Neural progenitor cell (in vitro differentiated cells): Measurements from ENCODE around the gene LMBRD1. TPM values are rescaled to one million over a fixed set of nuclear protein-coding genes. Genes with fewer than 3 reads are reported as not detected.
"Not testable (repeated sequence)": the region's sequence is repeated elsewhere in the genome, so short reads cannot be mapped to it uniquely, and the experiment has no call there.

Experiments used
- DNase-seq: peaks from one replicate; pipeline ENCODE4 v3.0.0-alpha.2; 2016; ENCODE audit warnings: low spot score
- H2AFZ ChIP-seq: fragments of 200-600 bp; sonication (generic); replicated peaks from 2 replicates; pipeline ENCODE4 v1.6.1; 2016; ENCODE audit warnings: antibody characterized with exemption
- H3F3A ChIP-seq: fragments of 200-600 bp; sonication (generic); 2 replicates; pipeline ENCODE4 v1.6.1; 2016; ENCODE audit warnings: antibody characterized with exemption, low read depth
- H3K27ac ChIP-seq: fragments of 200-600 bp; sonication (generic); 2 replicates; pipeline ENCODE4 v1.5.1; 2016; ENCODE audit warnings: mild to moderate bottlenecking
- H3K27me3 ChIP-seq: fragments of 200-600 bp; sonication (generic); 2 replicates; pipeline ENCODE4 v1.6.1; 2016; ENCODE audit warnings: mild to moderate bottlenecking, moderate library complexity
- H3K36me3 ChIP-seq: fragments of 200-600 bp; sonication (generic); 2 replicates; pipeline ENCODE4 v1.5.1; 2016
- H3K4me1 ChIP-seq: fragments of 200-600 bp; sonication (generic); 2 replicates; pipeline ENCODE4 v1.6.1; 2016; ENCODE audit warnings: mixed run types
- H3K4me2 ChIP-seq: fragments of 200-600 bp; sonication (generic); 2 replicates; pipeline ENCODE4 v1.6.1; 2016
- H3K4me3 ChIP-seq: fragments of 200-600 bp; sonication (generic); 2 replicates; pipeline ENCODE4 v1.5.1; 2016
- H3K79me2 ChIP-seq: fragments of 200-600 bp; sonication (generic); 2 replicates; pipeline ENCODE4 v1.6.1; 2016; ENCODE audit warnings: low read depth
- H3K9ac ChIP-seq: fragments of 200-600 bp; sonication (generic); 2 replicates; pipeline ENCODE4 v1.6.1; 2016
- H3K9me3 ChIP-seq: fragments of 200-600 bp; sonication (generic); 2 replicates; pipeline ENCODE4 v1.5.1; 2016; ENCODE audit warnings: low read depth
- H4K20me1 ChIP-seq: fragments of 200-600 bp; sonication (generic); 2 replicates; pipeline ENCODE4 v1.6.1; 2016; ENCODE audit warnings: low read depth
- H3K27ac Mint-ChIP-seq: 3 replicates; pipeline ENCODE4 v1.8.0; 2021; ENCODE audit warnings: mixed read lengths
- H3K27me3 Mint-ChIP-seq: 2 replicates; pipeline ENCODE4 v1.8.0; 2022; ENCODE audit warnings: low read depth, mild to moderate bottlenecking, inconsistent platforms, moderate library complexity, mixed read lengths; ENCODE audit not compliant: insufficient read depth
- H3K36me3 Mint-ChIP-seq: 3 replicates; pipeline ENCODE4 v1.8.0; 2021; ENCODE audit warnings: mixed read lengths
- H3K4me1 Mint-ChIP-seq: 3 replicates; pipeline ENCODE4 v1.8.0; 2021; ENCODE audit warnings: mixed read lengths
- H3K4me3 Mint-ChIP-seq: 3 replicates; pipeline ENCODE4 v1.8.0; 2021; ENCODE audit warnings: mild to moderate bottlenecking, moderate library complexity, mixed read lengths
- H3K9me3 Mint-ChIP-seq: 3 replicates; pipeline ENCODE4 v1.8.0; 2020; ENCODE audit warnings: mixed read lengths
- EZH2 ChIP-seq: fragments of 200-600 bp; sonication (generic); IDR thresholded peaks from 2 replicates; pipeline ENCODE4 v1.6.1; 2017; ENCODE audit warnings: antibody characterized with exemption, mild to moderate bottlenecking, moderate library complexity
- EZH2phosphoT487 ChIP-seq: fragments of 200-600 bp; sonication (generic); IDR thresholded peaks from 2 replicates; pipeline ENCODE4 v1.6.1; 2017; ENCODE audit warnings: antibody characterized with exemption
- total RNA-seq: library from RNA; depleted of rRNA; stranded (reverse); fragments of >200 nt; gene quantifications from 2 replicates; pipeline ENCODE4 v1.2.3, GENCODE V29; 2015; ENCODE audit warnings: low replicate concordance
- TF ChIP-seq, protein P1 (sequence below): fragments of 200-600 bp; sonication (generic); IDR thresholded peaks from 2 replicates; pipeline ENCODE4 v1.5.1; 2017; ENCODE audit warnings: antibody characterized with exemption, mild to moderate bottlenecking

LMBRD1 gene
- total RNA-seq, 1 donor from 2014 or later, result 41.1 TPM

DNA sequence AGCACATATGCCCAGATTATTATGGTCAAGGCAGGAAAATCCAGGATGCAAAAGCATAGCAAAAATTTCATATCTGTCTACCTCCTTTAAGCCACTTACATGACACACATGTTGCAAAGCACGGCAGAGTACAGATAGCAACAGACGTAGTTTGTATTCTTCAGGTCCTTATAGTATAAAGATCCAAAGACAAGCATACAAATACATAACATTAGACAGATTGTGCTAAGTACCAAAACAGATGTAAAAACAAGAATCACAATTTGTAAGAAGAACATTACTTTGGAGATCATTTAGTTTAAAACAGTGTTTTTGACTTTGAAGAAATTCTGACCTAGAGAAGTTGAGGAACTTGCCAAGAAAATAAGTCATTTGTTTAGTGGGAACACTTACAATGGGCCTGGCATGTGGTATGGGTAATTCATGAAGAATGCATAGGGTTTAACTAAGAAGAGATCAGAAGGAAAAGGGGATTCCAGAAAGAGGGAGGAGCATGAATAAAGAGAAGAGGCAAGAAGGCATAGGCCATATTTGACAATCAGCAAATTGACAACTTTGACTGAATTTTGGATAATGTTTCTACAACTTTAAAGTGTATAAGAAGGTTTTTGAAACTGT lies 30.6 kb upstream of the LMBRD1 start:
- H3K27ac ChIP-seq, result no peak overlapping the region
- H2AFZ ChIP-seq, result no peak overlapping the region
- no peak overlapping the region for H3K27ac Mint-ChIP-seq

DNA sequence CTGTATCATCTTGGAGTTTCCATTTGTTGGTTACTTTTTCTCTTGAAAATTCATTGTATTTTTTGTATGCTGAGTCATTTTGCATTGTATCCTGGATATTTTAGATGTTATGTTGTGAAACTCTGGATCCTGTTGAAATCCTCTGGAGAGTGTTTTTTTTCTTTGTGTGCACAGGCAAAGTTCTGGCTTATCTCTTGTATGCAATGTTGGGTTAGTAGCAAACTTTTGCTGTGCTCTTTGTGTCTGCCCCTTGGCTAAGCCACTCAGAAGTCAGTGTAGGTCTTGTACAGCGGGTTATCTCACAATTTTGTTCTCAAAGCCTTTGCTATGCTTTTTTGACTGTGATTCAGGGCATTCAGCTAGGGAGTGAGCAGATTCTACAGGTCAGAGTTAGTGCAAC lies 29.1 kb upstream of the LMBRD1 start:
- no peaks in the 10 kb centered on the region for H3K4me1 ChIP-seq
- no peak overlapping the region for H3K4me3 ChIP-seq
- no peak overlapping the region for H3K9ac ChIP-seq
- TF ChIP-seq EZH2, result no peak
- peak overlapping the region; percentile 34 for H2AFZ ChIP-seq
- no peak overlapping the region for H3K27ac ChIP-seq
- Mint-ChIP-seq H3K4me3 (no peak overlapping the region), H3K27ac (no peak overlapping the region), H3K27me3 (peaks cover 3% of the 10 kb centered on the region), H3K9me3 (no peaks in the 10 kb centered on the region), H3K36me3 (no peaks in the 10 kb centered on the region), H3K4me1 (peaks cover 2% of the 10 kb centered on the region)
- no peaks in the 10 kb centered on the region for H3F3A ChIP-seq
- no peaks in the 10 kb centered on the region for H3K79me2 ChIP-seq
- H4K20me1 ChIP-seq, result no peaks in the 10 kb centered on the region
- DNase-seq, result no peak
- no peaks in the 10 kb centered on the region for H3K9me3 ChIP-seq
- H3K36me3 ChIP-seq, result no peaks in the 10 kb centered on the region
- H3K27me3 ChIP-seq, result no peaks in the 10 kb centered on the region
- H3K4me2 ChIP-seq, result no peak overlapping the region

More for the DNA sequence above, 30.6 kb upstream of the LMBRD1 start:
- no peaks in the 10 kb centered on the region for H3K27me3 ChIP-seq
- no peak overlapping the region for H3K4me3 ChIP-seq
- no peaks in the 10 kb centered on the region for H4K20me1 ChIP-seq
- H3K36me3 ChIP-seq, result no peaks in the 10 kb centered on the region
- no peaks in the 10 kb centered on the region for H3F3A ChIP-seq
- Mint-ChIP-seq H3K36me3 (no peaks in the 10 kb centered on the region), H3K4me1 (peaks cover 2% of the 10 kb centered on the region), H3K27me3 (no peaks in the 10 kb centered on the region), H3K9me3 (no peaks in the 10 kb centered on the region), H3K4me3 (no peak overlapping the region)
- no peak for DNase-seq
- no peak overlapping the region for H3K9ac ChIP-seq
- no peak overlapping the region for H3K4me2 ChIP-seq
- no peaks in the 10 kb centered on the region for H3K4me1 ChIP-seq
- TF ChIP-seq EZH2 (no peak), EZH2phosphoT487 (no peak)
- TF ChIP-seq, protein P1, sequence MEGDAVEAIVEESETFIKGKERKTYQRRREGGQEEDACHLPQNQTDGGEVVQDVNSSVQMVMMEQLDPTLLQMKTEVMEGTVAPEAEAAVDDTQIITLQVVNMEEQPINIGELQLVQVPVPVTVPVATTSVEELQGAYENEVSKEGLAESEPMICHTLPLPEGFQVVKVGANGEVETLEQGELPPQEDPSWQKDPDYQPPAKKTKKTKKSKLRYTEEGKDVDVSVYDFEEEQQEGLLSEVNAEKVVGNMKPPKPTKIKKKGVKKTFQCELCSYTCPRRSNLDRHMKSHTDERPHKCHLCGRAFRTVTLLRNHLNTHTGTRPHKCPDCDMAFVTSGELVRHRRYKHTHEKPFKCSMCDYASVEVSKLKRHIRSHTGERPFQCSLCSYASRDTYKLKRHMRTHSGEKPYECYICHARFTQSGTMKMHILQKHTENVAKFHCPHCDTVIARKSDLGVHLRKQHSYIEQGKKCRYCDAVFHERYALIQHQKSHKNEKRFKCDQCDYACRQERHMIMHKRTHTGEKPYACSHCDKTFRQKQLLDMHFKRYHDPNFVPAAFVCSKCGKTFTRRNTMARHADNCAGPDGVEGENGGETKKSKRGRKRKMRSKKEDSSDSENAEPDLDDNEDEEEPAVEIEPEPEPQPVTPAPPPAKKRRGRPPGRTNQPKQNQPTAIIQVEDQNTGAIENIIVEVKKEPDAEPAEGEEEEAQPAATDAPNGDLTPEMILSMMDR, result no peak
- no peaks in the 10 kb centered on the region for H3K9me3 ChIP-seq
- no peaks in the 10 kb centered on the region for H3K79me2 ChIP-seq

DNA sequence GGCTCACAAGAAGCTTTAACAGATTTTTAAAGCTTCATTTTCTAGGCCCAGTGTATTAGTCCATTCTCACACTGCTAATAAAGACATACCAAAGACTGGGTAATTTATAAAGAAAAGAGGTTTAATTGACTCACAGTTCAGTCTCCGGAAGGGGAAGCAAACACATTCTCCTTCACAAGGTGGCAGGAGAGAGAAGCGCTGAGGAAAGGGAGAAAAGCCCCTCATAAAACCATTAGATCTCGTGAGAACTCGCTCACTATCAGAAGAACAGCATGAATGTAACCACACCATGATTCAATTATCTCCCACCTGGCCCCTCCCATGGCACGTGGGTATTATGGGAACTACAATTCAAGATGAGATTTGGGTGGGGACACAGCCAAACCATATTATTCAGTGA lies 27.5 kb upstream of the LMBRD1 start:
- not testable (repeated sequence) for H3F3A ChIP-seq, H3K27ac Mint-ChIP-seq, H3K4me1 ChIP-seq, H3K27me3 ChIP-seq, H3K27ac ChIP-seq, H3K4me3 ChIP-seq, H3K36me3 ChIP-seq, H3K27me3 Mint-ChIP-seq, H3K36me3 Mint-ChIP-seq, H4K20me1 ChIP-seq, H3K79me2 ChIP-seq, H3K4me2 ChIP-seq, H3K4me1 Mint-ChIP-seq, H3K9me3 ChIP-seq, H3K4me3 Mint-ChIP-seq, H3K9me3 Mint-ChIP-seq, H3K9ac ChIP-seq
- TF ChIP-seq, protein P1, result peak; percentile 36
- peak overlapping the region; percentile 19 for H2AFZ ChIP-seq
- DNase-seq, result peak; percentile 43

DNA sequence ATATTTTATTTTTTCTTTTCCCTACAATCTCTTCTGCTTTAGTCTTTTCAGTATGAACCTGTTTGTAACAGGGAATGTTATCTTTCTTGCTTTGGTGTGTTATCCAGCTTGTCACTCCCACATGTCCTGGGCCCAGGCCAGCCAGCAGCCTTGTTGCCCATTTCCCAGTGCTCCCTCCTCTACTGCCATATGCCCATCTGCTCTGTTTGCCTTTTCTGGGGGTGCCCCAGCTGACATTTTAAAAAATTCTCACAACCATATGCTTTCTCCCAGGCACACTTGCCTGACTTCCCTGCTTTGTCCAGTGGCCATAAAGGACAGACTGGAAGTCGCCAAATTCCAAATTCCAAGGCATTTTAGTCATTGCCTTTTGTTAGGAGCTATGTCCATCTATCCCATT lies 23.6 kb upstream of the LMBRD1 start:
- no peak for TF ChIP-seq EZH2
- TF ChIP-seq EZH2phosphoT487, result no peak
- TF ChIP-seq, protein P1, result no peak
- Mint-ChIP-seq H3K4me1 (no peaks in the 10 kb centered on the region), H3K27ac (no peak overlapping the region), H3K9me3 (no peaks in the 10 kb centered on the region), H3K36me3 (no peaks in the 10 kb centered on the region), H3K27me3 (peaks cover 3% of the 10 kb centered on the region), H3K4me3 (no peak overlapping the region)
- DNase-seq, result no peak
- H3K27ac ChIP-seq, result no peak overlapping the region
- H3K9ac ChIP-seq, result no peak overlapping the region
- H3K9me3 ChIP-seq, result no peaks in the 10 kb centered on the region
- no peaks in the 10 kb centered on the region for H3K4me1 ChIP-seq
- H2AFZ ChIP-seq, result no peak overlapping the region
- H3K4me3 ChIP-seq, result no peak overlapping the region
- no peaks in the 10 kb centered on the region for H3K79me2 ChIP-seq
- no peaks in the 10 kb centered on the region for H3K27me3 ChIP-seq
- no peaks in the 10 kb centered on the region for H3K36me3 ChIP-seq
- no peaks in the 10 kb centered on the region for H4K20me1 ChIP-seq
- H3F3A ChIP-seq, result no peaks in the 10 kb centered on the region
- no peak overlapping the region for H3K4me2 ChIP-seq
